Superior temporal gyrus (tissue), 1 donor: ENCODE results near the gene TBC1D22A.
A peak's percentile ranks its signal among the peaks of the same experiment; 100 is the strongest.
"Not testable (repeated sequence)": the region's sequence is repeated elsewhere in the genome, so short reads cannot be mapped to it uniquely, and the experiment has no call there.

Experiments
- DNase-seq: peaks from one replicate; pipeline ENCODE4 v3.0.0-alpha.2; 2016; ENCODE audit errors: extremely low spot score

TBC1D22A gene

GRCh38 chr22:47139790-47140119 is 377.3 kb downstream of the TBC1D22A start:
- DNase-seq: no peak

GRCh38 chr22:47140975-47141374 is 378.5 kb downstream of the TBC1D22A start:
- not testable (repeated sequence) for DNase-seq

GRCh38 chr22:47142427-47143046 is 380.1 kb downstream of the TBC1D22A start:
- DNase-seq: no peak

DNA sequence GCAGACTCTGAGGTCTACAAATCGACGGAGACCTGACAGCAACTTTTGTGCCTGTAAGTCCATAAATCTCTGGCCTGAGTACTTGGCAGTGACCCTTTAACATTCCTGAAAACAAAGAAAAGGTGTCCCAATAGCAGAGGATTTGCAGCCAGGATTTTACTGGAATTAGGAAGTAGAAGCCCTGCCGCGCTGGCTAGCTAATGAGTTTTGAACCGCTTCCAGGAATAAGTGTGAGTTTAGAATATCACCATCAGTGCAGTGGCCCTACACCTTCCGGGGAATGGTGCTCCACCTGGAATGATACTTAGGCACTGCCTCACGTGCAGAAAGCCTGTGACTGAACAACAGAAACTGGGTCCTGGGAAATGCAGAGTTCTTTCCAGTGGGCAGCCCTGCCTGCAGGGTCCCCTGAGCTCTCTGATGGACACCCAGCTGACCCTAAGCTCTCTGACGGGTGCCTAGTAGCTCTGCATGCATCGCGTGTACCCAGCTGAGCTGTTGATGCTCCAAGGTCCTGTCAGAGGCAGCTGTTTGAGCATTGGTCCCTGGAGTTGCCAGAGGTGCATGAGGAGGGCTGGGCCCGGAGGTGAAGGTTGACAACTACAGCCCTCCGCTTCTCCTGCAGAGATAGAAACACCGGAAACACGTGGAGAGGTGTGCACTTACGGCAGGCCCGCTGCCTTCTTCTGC is 380.9 kb downstream of the TBC1D22A start:
- no peak for DNase-seq

DNA sequence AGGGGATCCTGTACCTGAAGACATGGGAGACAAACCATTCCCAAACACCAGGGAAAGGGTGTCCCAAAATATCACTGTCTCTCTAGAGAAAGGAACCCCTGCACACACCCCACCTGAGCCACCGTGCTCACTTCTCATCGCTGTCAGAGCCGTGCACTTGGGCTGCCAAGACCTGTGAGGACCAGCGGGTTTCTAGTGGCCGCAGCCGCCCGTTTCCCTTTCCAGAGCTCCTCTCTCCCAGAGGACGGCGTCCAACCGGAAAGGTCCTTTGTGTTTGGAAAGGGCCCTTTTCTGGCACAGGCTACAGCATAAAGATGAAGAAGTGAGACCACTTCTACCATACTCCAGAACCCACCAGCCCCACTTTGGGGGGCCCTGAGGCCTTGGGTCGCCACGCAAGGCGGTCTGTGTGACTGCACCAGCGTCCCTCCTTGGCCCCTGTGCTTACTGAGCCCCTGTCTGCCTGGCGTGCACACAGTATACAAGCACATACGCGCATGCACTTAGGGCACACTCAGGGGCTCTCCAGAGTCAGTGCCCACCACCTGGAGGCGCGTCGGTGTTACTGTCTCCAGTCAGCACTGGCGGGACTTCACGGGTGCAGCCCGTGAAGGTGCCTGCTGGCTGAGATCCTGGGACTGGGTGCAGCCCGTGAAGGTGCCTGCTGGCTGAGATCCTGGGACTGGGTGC is 381.8 kb downstream of the TBC1D22A start:
- no peak for DNase-seq

- no peak for DNase-seq
Observed at GRCh38 chr22:47144791-47145425, 382.5 kb downstream of the TBC1D22A start.

DNA sequence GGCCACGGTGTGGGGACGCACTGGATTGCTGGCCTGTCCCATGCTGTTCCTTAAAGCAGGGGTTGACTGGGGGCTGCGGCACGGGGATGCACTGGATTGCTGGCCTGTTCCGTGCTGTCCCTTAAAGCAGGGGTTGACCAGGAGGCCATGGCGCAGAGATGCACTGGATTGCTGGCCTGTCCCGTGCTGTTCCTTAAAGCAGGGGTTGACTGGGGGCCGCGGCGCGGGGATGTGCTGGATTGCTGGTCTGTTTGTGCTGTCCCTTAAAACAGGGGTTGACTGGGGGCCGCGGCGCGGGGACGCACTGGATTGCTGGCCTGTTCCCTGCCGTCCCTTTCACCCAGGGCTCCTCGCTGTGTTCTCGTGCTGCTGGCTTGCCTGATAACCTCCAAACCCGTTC is 383.4 kb downstream of the TBC1D22A start:
- no peak for DNase-seq

GRCh38 chr22:47146391-47146790 is 383.9 kb downstream of the TBC1D22A start:
- DNase-seq: no peak

DNA sequence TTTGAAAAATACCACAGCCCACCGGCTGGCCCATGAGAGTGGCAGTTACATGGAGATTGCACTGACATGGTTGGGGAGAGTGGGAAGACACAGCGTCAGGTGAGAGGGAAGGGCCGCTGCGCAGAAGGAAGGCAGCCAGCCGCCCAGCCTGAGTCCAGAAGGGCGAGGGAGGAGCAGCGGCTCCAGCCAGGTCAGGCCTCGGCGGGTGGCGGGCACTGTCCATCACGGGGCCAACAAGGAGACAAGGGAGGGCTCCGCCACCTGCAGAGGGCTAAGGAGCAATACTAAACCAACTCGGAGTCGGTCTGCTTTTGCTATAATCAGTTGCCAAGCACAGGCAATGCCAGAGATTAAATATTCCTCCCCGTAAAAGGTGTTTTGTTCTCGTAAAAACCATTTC is 384.5 kb downstream of the TBC1D22A start:
- no peak for DNase-seq

DNA sequence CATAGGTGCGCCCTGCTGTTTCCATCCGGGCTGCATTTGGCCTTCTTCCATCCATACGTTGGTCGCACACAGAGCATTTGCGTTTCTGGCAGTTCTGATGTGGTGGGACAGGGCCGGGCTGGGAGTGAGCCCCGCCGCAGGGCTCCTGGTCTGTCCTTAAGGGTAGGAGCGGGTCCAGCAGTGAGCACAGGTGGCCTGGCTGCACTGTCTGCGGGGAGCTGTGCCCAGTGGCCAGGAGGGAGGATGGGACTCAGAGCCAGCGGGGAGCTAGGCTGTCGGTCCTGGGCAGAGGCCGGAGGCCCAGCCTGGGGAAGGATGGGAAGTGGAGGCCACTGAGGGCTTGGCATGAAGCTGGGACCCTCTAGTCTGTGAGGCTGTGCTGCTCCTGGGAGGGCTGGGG is 385.1 kb downstream of the TBC1D22A start:
- DNase-seq: no peak

GRCh38 chr22:47148510-47148909 is 386.1 kb downstream of the TBC1D22A start:
- DNase-seq: no peak

DNA sequence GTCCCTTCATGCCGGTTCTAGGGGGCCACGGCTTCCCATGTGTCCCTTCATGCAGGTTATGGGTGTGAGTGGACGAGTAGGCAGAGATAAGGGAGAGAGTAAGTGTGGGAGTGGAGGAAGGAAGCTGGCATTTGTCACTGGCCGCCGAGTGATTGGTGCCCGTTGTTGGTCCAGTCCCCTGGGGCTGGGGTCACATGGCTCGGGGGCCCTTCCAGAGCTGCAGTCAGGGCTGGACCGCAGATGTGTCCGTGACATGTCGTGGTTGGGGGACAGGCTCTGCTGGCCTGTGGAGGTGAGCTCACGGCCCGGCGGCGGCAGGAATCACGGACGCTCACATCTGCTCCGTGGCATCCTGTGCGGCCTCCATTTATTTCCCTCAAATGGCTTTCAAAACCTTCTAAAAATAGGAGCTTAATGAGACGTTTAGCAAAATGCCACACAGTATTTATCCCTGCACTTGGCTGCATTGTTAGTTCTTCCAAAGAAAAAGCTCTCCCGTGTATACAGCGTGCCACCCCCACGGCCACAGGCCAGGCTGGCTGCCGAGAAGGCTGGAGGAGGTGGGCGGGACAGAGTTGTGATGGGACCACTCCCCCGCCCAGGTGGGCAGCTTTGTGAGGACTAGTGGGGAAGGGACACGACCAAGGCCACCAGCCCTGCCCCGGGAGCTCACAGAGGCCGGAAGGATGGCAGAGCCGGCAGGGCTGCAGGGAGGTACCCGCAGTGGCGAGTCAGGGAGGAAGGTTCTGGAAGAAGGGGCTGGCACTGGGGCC is 386.7 kb downstream of the TBC1D22A start:
- DNase-seq: no peak

DNA sequence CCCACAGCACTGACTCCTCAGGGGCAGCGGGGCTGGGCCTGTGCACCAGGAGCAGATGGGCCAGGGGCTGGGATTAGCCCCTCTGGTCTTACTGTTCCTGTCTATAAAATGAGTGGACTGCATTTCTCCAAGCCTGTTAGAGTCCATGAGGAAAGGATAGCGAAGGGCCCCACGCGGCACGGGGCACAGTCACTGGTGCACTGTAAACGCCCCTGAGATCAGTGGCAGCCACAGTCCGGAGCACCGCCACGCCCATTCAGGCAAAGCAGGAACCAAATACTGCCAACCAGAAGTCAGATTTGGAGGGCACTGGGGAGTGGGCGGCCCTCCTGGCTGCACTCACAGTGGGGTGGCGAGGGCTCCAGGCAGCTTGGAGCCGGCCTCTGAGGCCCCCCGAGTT is 387.5 kb downstream of the TBC1D22A start:
- DNase-seq: no peak

GRCh38 chr22:47150426-47150825 is 388.0 kb downstream of the TBC1D22A start:
- no peak for DNase-seq

GRCh38 chr22:47151064-47151463 is 388.6 kb downstream of the TBC1D22A start:
- no peak for DNase-seq

DNA sequence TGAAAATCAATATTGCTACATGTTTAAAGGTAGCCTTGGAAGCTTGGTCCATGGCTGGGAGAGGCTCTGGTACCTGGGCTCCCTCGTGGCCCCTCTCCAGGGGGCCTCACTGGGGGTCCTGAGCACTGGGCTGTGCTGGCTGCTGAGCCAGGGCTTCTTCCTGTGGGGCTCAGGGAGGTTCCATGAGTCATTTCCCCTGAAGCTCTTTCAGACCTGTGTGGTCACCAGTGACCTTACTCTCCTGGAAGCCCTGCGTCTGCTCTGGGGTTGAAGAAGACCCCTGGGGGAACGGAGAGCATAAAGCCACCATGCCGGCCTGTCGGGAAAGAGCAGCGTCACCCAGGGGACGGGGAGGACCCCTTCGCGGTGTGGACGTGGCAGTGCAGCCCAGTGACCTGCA is 389.0 kb downstream of the TBC1D22A start:
- no peak for DNase-seq

GRCh38 chr22:47152236-47152635 is 389.8 kb downstream of the TBC1D22A start:
- DNase-seq: no peak

- no peak for DNase-seq
Observed at GRCh38 chr22:47152938-47153337, 390.5 kb downstream of the TBC1D22A start.

- DNase-seq: no peak
Observed at GRCh38 chr22:47153854-47154525, 391.5 kb downstream of the TBC1D22A start.

DNA sequence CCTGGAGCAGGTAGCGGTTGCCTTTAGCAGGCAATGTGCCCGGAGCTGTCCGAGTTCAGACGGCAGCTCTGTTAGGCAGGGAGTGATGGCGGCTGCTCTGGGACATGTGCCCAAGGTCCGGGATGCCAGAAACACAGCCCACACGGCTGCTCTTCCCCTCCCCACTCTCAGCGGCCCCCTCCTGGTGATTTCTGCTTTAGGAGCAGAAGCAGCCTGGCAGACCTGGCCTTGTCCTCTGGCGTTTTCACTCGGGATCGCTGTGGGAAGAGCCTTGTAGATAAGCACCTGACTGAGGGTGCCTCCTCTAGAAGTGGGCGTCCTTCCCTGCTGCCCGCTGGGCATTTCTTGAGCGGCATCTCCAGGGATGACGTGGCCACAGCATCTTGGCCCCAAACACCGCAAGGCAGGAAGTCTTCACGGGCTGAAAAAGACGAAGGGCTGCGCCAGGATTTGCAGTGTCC is 392.2 kb downstream of the TBC1D22A start:
- peak; percentile 50 for DNase-seq
